IPS-18a (cell line): Measurements from ENCODE around the gene TCEANC2.

Experiments used
- H3K27ac ChIP-seq: one replicate; pipeline ENCODE4 v1.5.1; 2013; ENCODE audit warnings: low read length
- H3K27me3 ChIP-seq: one replicate; pipeline ENCODE4 v1.6.1; 2013; ENCODE audit warnings: mild to moderate bottlenecking, low read length; ENCODE audit not compliant: control insufficient read depth, insufficient read depth
- H3K36me3 ChIP-seq: one replicate; pipeline ENCODE4 v1.6.1; 2013; ENCODE audit warnings: low read depth, low read length; ENCODE audit not compliant: control insufficient read depth
- H3K4me1 ChIP-seq: one replicate; pipeline ENCODE4 v1.6.1; 2013; ENCODE audit warnings: low read depth, low read length; ENCODE audit not compliant: control insufficient read depth
- H3K4me3 ChIP-seq: one replicate; pipeline ENCODE4 v1.5.1; 2013; ENCODE audit warnings: low read length
- H3K9ac ChIP-seq: one replicate; pipeline ENCODE4 v1.6.1; 2013; ENCODE audit warnings: mild to moderate bottlenecking, low read length, moderate library complexity
- H3K9me3 ChIP-seq: one replicate; pipeline ENCODE4 v1.6.1; 2013; ENCODE audit warnings: low read depth, low read length; ENCODE audit not compliant: control insufficient read depth

Gene TCEANC2

DNA sequence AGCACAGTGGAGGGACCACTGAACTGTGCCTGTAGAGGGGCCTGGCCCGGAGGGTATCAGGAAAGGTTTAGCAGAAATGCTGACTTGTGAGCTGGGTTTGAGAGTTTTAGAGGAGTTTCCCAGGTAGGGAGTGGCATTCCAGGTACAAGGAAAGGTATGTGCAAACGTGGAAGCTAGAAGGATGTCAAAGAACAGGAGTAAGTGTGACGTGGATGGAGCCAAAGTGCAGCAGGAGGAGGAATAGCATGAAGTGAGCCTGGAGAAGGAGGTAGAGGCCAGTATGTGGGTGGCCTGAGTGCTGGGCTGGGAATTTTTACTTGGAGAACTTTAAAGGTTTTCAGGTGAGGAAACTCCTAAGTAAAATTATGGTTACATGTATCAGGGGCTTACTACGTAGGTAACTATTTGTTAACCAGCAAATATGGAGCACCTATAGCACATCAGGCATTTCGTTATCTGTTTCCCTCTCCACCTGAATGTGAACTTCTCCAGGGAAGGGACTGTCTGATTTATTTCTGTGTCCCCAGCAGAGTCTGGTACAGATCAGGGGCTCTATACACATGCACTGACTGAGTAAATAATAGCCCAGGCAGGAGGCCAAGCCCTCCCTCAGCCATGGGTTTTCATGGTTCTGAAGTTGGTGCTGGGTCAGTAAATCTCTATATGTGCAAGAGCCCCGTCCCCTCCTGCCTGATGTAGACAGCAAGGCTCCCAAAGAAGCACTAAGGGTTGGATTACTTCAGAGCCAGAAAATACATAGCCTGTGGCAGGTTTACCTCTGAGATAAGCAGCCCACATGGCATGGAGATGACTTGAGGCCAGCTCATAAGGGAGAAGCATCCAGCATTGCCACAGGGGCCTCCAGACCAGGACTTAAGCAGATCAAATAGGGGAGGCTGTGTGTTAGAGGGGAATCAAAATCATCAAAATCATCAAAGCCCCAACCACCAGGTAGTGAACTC is 56.0 kb downstream of the TCEANC2 start:
- no peak overlapping the region for H3K4me3 ChIP-seq
- no peak overlapping the region for H3K27ac ChIP-seq
- H3K4me1 ChIP-seq, result no peaks in the 10 kb centered on the region
- no peak overlapping the region for H3K9ac ChIP-seq
- no peaks in the 10 kb centered on the region for H3K9me3 ChIP-seq
- no peaks in the 10 kb centered on the region for H3K27me3 ChIP-seq
- no peaks in the 10 kb centered on the region for H3K36me3 ChIP-seq

GRCh38 chr1:54110996-54111395 is 57.6 kb downstream of the TCEANC2 start:
- H3K9ac ChIP-seq, result no peak overlapping the region

DNA sequence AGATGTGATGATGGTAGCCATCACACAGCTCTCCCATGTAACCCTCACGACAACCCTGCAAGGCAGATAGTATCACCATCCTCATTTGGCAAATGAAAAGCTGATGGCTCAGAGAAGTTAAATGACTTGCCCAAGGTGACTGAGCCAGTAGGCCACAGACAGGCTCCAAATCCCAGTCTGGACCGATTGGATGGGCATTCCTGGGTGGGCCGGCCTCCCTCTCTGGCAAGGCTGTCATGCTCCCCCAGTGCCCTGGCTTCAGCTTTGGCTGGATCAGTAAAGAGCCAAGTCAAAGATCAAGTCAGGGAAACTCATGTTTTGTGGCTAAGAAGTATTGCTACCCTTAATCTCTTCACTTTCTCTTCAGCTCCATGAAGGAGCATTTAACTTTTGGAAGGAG is 58.2 kb downstream of the TCEANC2 start:
- H3K27ac ChIP-seq, result no peak overlapping the region
- H3K27me3 ChIP-seq, result no peaks in the 10 kb centered on the region
- no peaks in the 10 kb centered on the region for H3K4me1 ChIP-seq
- H3K9me3 ChIP-seq, result no peaks in the 10 kb centered on the region
- H3K36me3 ChIP-seq, result no peaks in the 10 kb centered on the region
- H3K4me3 ChIP-seq, result no peak overlapping the region
- H3K9ac ChIP-seq, result no peak overlapping the region

More at GRCh38 chr1:54110996-54111395, 57.6 kb downstream of the TCEANC2 start:
- no peaks in the 10 kb centered on the region for H3K27me3 ChIP-seq
- no peaks in the 10 kb centered on the region for H3K4me1 ChIP-seq
- H3K27ac ChIP-seq, result no peak overlapping the region
- H3K4me3 ChIP-seq, result no peak overlapping the region
- no peaks in the 10 kb centered on the region for H3K36me3 ChIP-seq
- H3K9me3 ChIP-seq, result no peaks in the 10 kb centered on the region

GRCh38 chr1:54112027-54112426 is 58.6 kb downstream of the TCEANC2 start:
- Histone ChIP-seq H3K9me3 (no peaks in the 10 kb centered on the region), H3K9ac (no peak overlapping the region), H3K27me3 (no peaks in the 10 kb centered on the region), H3K4me1 (no peaks in the 10 kb centered on the region), H3K4me3 (no peak overlapping the region), H3K36me3 (no peaks in the 10 kb centered on the region), H3K27ac (no peak overlapping the region)

GRCh38 chr1:54112705-54113368 is 59.4 kb downstream of the TCEANC2 start:
- Histone ChIP-seq H3K4me3 (no peak overlapping the region), H3K9ac (no peak overlapping the region), H3K27ac (no peak overlapping the region), H3K4me1 (no peaks in the 10 kb centered on the region), H3K36me3 (no peaks in the 10 kb centered on the region), H3K9me3 (no peaks in the 10 kb centered on the region), H3K27me3 (no peaks in the 10 kb centered on the region)

DNA sequence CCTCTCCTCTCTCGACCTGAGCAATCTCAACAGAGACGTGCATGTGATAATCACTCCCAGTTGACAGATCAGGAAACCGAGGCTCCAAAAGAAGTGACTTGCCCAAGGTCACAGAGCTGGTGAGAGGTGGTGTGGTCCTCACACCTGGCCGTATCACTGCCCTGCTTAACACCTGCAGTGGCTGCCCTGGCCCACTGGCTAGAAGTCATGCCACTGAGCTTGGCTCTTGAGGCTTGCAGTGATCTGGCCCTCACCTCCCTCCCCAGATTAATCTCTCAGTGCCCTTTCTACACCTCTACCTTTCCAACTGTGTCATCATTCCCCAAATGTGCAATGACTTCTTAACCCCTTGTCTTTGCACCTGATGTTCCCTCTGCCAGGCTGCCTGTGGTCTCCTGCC is 60.6 kb downstream of the TCEANC2 start:
- H3K27ac ChIP-seq, result no peak overlapping the region
- no peaks in the 10 kb centered on the region for H3K9me3 ChIP-seq
- H3K9ac ChIP-seq, result no peak overlapping the region
- H3K4me3 ChIP-seq, result no peak overlapping the region
- H3K36me3 ChIP-seq, result no peaks in the 10 kb centered on the region
- H3K27me3 ChIP-seq, result no peaks in the 10 kb centered on the region
- no peaks in the 10 kb centered on the region for H3K4me1 ChIP-seq

GRCh38 chr1:54114955-54115354 is 61.5 kb downstream of the TCEANC2 start:
- H3K4me1 ChIP-seq, result no peaks in the 10 kb centered on the region
- no peak overlapping the region for H3K27ac ChIP-seq
- no peaks in the 10 kb centered on the region for H3K36me3 ChIP-seq
- H3K27me3 ChIP-seq, result no peaks in the 10 kb centered on the region
- H3K9ac ChIP-seq, result no peak overlapping the region
- no peaks in the 10 kb centered on the region for H3K9me3 ChIP-seq
- no peak overlapping the region for H3K4me3 ChIP-seq

DNA sequence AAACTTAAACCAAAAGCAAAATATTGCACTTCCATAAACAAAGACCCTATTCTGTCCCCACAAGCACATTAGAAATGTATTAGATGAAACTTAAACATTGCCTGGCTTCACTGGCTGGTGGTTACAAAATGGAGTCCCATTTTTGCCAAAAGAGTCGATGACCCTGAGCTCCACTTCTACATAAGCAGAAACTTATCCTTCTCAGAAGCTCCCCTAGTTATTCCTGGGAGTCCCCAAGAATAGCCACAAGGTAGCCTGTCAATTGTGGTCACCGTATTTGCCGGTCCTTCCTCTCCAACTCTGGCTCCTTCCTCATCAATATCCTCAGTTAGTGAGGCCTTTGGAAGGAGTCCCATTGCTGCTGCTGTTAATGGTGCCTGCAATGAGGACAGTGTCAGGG is 62.1 kb downstream of the TCEANC2 start:
- H3K4me3 ChIP-seq, result no peak overlapping the region

GRCh38 chr1:54117815-54118563 is 64.6 kb downstream of the TCEANC2 start:
- peaks cover 3% of the 10 kb centered on the region for H3K4me1 ChIP-seq
- H3K9me3 ChIP-seq, result no peaks in the 10 kb centered on the region
- no peak overlapping the region for H3K9ac ChIP-seq
- no peak overlapping the region for H3K4me3 ChIP-seq
- no peaks in the 10 kb centered on the region for H3K36me3 ChIP-seq
- peaks cover 13% of the 10 kb centered on the region for H3K27me3 ChIP-seq
- no peak overlapping the region for H3K27ac ChIP-seq

More for the DNA sequence above, 62.1 kb downstream of the TCEANC2 start:
- Histone ChIP-seq H3K36me3 (no peaks in the 10 kb centered on the region), H3K9ac (no peak overlapping the region), H3K27me3 (no peaks in the 10 kb centered on the region), H3K27ac (no peak overlapping the region), H3K4me1 (no peaks in the 10 kb centered on the region), H3K9me3 (no peaks in the 10 kb centered on the region)

- Histone ChIP-seq H3K9me3 (no peaks in the 10 kb centered on the region), H3K9ac (no peak overlapping the region)
Measured at GRCh38 chr1:54118704-54119103, 65.3 kb downstream of the TCEANC2 start.

GRCh38 chr1:54120018-54120697 is 66.8 kb downstream of the TCEANC2 start:
- H3K9me3 ChIP-seq, result no peaks in the 10 kb centered on the region
- no peak overlapping the region for H3K4me3 ChIP-seq
- peaks cover 11% of the 10 kb centered on the region for H3K4me1 ChIP-seq
- no peak overlapping the region for H3K9ac ChIP-seq
- H3K36me3 ChIP-seq, result no peaks in the 10 kb centered on the region
- H3K27ac ChIP-seq, result no peak overlapping the region
- H3K27me3 ChIP-seq, result peaks cover 14% of the 10 kb centered on the region

More at GRCh38 chr1:54118704-54119103, 65.3 kb downstream of the TCEANC2 start:
- H3K4me3 ChIP-seq, result no peak overlapping the region
- peaks cover 3% of the 10 kb centered on the region for H3K4me1 ChIP-seq
- no peak overlapping the region for H3K27ac ChIP-seq
- H3K27me3 ChIP-seq, result peaks cover 14% of the 10 kb centered on the region
- H3K36me3 ChIP-seq, result no peaks in the 10 kb centered on the region
